ENCODE results near the gene DLL4.

The DLL4 gene

DNA sequence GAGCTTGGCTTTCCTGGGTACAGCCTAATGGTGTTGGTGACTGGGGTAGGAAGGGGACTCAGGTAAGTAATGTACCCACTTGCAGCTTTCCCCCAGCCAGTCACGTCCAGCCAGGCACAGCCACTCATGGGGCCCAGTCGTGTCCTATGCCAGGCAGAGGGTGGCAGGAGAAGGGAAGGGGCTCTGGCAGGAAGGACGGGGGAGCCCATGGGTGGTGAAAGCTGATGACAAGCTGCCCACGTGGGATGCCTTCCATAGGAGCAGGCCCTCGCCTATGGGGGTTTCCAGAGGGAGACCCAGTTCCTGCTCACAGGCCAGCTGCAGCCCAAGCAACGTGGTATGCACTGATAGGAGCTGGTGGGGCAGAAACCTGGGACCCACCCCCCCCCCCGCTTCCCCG, 34.9 kb downstream of the DLL4 start:
- H3K27me3 ChIP-seq (ENCODE audit: insufficient read depth, low read depth, severe bottlenecking) = no peaks in the 10 kb centered on the region
- no peak overlapping the region for H3K27ac ChIP-seq
- H3K36me3 ChIP-seq = no peaks in the 10 kb centered on the region
- H3K9me3 ChIP-seq (ENCODE audit: severe bottlenecking) = no peaks in the 10 kb centered on the region
- DNase-seq = no peak
- TF ChIP-seq, protein P1, sequence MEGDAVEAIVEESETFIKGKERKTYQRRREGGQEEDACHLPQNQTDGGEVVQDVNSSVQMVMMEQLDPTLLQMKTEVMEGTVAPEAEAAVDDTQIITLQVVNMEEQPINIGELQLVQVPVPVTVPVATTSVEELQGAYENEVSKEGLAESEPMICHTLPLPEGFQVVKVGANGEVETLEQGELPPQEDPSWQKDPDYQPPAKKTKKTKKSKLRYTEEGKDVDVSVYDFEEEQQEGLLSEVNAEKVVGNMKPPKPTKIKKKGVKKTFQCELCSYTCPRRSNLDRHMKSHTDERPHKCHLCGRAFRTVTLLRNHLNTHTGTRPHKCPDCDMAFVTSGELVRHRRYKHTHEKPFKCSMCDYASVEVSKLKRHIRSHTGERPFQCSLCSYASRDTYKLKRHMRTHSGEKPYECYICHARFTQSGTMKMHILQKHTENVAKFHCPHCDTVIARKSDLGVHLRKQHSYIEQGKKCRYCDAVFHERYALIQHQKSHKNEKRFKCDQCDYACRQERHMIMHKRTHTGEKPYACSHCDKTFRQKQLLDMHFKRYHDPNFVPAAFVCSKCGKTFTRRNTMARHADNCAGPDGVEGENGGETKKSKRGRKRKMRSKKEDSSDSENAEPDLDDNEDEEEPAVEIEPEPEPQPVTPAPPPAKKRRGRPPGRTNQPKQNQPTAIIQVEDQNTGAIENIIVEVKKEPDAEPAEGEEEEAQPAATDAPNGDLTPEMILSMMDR (IDR thresholded peaks at IDR 0.05; ENCODE audit: low read depth, low read length) = no peak
- no peak overlapping the region for H3K4me3 ChIP-seq (ENCODE audit: low read depth, low read length)

DNA sequence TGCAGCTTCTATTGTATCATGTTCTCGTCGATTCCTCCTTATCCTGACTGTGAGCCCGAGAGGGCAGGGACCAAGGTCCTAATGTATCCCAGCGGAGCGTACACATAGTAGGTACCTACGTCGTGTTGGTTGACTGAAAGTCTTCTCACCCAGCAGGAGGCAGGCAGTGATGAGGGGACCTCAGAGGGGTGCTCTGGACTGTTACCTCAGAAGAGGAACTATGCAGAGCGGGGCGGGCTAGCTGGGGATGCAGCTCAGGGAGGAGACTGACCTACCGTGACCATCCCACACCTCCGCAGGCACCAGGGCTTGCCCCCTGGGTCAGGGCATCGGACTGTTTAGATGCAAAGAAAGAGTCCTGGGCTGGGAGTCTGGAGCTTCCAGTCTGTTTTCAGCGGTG, 35.5 kb downstream of the DLL4 start:
- H3K36me3 ChIP-seq = no peaks in the 10 kb centered on the region
- H3K27ac ChIP-seq = no peak overlapping the region
- TF ChIP-seq, protein P1 (IDR thresholded peaks at IDR 0.05; ENCODE audit: low read depth, low read length) = no peak
- H3K4me3 ChIP-seq (ENCODE audit: low read depth, low read length) = no peak overlapping the region
- no peak for DNase-seq
- H3K9me3 ChIP-seq (ENCODE audit: severe bottlenecking) = no peaks in the 10 kb centered on the region
- H3K27me3 ChIP-seq (ENCODE audit: insufficient read depth, low read depth, severe bottlenecking) = no peaks in the 10 kb centered on the region

DNA sequence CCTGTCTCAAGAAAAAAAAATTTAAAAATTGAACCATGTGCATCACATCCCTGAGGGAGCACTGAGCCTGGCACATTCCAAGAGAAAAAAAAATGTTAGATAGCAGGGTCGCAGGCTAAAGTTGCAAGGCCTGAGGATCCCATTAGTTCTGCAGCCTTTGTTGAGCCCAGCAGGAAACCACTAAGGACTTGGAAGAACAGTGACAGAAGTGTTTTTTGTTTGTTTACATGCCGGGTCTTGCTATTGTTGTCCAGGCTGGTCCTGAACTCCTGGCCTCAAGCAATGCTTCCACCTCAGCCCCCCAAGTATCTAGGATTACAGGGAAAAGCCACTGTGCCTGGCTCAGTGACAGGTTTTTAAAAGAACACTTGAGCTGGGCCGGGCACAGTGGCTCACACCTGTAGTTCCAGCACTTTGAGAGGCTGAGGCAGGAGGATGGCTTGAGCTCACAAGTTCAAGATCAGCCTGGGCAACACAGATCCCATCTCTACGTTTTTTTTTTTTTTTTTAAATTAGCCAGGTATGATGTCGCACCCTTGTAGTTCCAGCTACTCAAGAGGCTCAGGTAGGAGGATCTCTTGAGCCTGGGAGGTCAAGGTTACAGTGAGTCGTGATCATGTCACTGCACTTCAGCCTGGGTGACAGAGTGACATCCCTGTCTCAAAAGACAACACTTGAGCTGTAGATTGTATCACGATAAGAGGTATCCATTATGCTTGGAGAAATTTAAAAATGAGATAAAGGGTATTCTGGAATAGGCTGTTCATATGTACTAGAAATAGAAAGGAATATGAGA, 39.3 kb downstream of the DLL4 start:
- Histone ChIP-seq H3K27me3 (ENCODE audit: insufficient read depth, low read depth, severe bottlenecking) (no peaks in the 10 kb centered on the region), H3K4me3 (ENCODE audit: low read depth, low read length) (no peak overlapping the region), H3K9me3 (ENCODE audit: severe bottlenecking) (no peaks in the 10 kb centered on the region), H3K36me3 (no peaks in the 10 kb centered on the region), H3K27ac (no peak overlapping the region)
- TF ChIP-seq, protein P1 (IDR thresholded peaks at IDR 0.05; ENCODE audit: low read depth, low read length) = no peak
- no peak for DNase-seq

DNA sequence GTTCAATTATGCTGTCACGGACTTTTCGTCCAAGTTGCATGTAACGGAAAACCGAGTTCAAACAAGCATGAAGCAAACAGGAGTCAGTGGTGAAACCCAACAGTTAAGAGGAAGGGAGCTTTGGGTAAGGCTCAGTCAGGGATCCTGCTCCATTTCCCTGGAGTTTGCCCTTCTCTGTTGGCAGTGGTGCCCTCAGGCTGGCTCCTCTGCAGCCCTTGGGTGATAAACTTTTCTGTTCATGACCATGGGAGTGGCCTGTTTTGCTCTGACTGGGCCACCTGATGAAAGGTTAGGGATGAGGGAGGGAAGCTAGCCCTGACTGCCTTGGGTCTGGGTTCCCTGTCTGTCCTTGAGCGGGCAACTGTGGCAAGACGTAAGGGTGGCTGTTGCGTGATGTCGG, 40.2 kb downstream of the DLL4 start:
- no peaks in the 10 kb centered on the region for H3K27me3 ChIP-seq (ENCODE audit: insufficient read depth, low read depth, severe bottlenecking)
- no peak overlapping the region for H3K4me3 ChIP-seq (ENCODE audit: low read depth, low read length)
- H3K9me3 ChIP-seq (ENCODE audit: severe bottlenecking) = no peaks in the 10 kb centered on the region
- TF ChIP-seq, protein P1 (IDR thresholded peaks at IDR 0.05; ENCODE audit: low read depth, low read length) = no peak
- H3K27ac ChIP-seq = no peak overlapping the region
- no peaks in the 10 kb centered on the region for H3K36me3 ChIP-seq
- DNase-seq = no peak

DNA sequence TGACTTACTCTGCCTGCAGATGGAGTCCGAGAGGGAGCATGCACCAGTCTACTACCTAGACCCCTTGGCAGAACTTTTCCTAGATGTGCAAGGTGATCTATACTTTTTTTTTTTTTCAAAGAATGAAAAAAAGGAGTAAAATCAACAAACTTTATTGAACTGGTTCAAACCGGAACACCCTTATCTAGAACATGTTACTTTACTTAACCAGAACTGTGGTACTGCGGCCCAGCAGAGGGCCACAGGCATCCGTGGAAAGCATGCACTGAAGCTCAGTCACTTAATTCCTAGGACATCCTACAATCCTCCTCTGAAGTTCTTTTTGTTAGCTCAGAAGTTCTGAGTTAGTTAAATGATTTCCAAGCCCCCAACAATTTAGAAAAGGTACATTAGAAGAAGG, 45.7 kb downstream of the DLL4 start:
- Histone ChIP-seq H3K36me3 (peaks cover 23% of the 10 kb centered on the region), H3K27me3 (ENCODE audit: insufficient read depth, low read depth, severe bottlenecking) (no peaks in the 10 kb centered on the region), H3K9me3 (ENCODE audit: severe bottlenecking) (no peaks in the 10 kb centered on the region), H3K4me3 (ENCODE audit: low read depth, low read length) (no peak overlapping the region), H3K27ac (no peak overlapping the region)
- DNase-seq = no peak
- TF ChIP-seq, protein P1 (IDR thresholded peaks at IDR 0.05; ENCODE audit: low read depth, low read length) = no peak

DNA sequence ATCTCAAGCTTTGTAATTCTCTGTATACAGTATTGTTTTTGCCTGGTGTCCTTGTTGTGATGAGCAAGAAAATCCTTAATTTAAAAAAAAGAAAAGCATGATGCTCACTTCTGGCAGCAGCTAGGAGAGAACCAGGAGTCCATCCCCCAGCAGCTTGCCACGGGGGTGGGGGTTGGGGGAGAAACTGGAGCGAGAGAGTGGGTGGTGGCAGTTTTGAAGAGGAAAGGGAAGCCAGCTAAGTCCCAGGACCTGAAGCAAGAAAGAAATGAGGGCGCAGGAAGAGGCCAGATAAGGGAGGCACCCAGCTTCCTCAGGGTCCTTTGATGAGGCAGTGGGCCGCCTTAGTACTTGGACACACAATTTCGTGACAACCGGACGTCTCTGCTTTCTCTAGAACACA, 47.7 kb downstream of the DLL4 start:
- no peak overlapping the region for H3K27ac ChIP-seq
- TF ChIP-seq, protein P1 (IDR thresholded peaks at IDR 0.05; ENCODE audit: low read depth, low read length) = no peak
- no peak for DNase-seq
- no peak overlapping the region for H3K4me3 ChIP-seq (ENCODE audit: low read depth, low read length)
- H3K9me3 ChIP-seq (ENCODE audit: severe bottlenecking) = no peaks in the 10 kb centered on the region
- H3K27me3 ChIP-seq (ENCODE audit: insufficient read depth, low read depth, severe bottlenecking) = no peaks in the 10 kb centered on the region
- peaks cover 40% of the 10 kb centered on the region for H3K36me3 ChIP-seq

All from WERI-Rb-1 (cell line).